GM23248 (cell line): ENCODE data around the gene LANCL3. TPM values are rescaled to one million over a fixed set of nuclear protein-coding genes. Genes with fewer than 3 reads are reported as not detected.

ENCODE experiments used
- DNase-seq: peaks from one replicate; pipeline ENCODE4 v3.0.0-alpha.2; 2015
- H2AFZ ChIP-seq: fragments of 200-600 bp; sonication (generic); 2 replicates; pipeline ENCODE4 v1.6.1; 2016; ENCODE audit warnings: antibody characterized with exemption
- H3F3A ChIP-seq: fragments of 200-600 bp; sonication (generic); 2 replicates; pipeline ENCODE4 v1.6.1; 2016; ENCODE audit warnings: mild to moderate bottlenecking, antibody characterized with exemption, mixed run types; ENCODE audit not compliant: insufficient read depth
- H3K27ac ChIP-seq: fragments of 200-600 bp; sonication (generic); 2 replicates; pipeline ENCODE4 v1.5.1; 2016; ENCODE audit warnings: mild to moderate bottlenecking
- H3K27me3 ChIP-seq: fragments of 200-600 bp; sonication (generic); replicated peaks from 2 replicates; pipeline ENCODE4 v1.6.1; 2016; ENCODE audit warnings: mild to moderate bottlenecking; ENCODE audit not compliant: insufficient read depth
- H3K36me3 ChIP-seq: fragments of 200-600 bp; sonication (generic); 2 replicates; pipeline ENCODE4 v1.6.1; 2016; ENCODE audit warnings: low read depth, mild to moderate bottlenecking
- H3K4me1 ChIP-seq: fragments of 200-600 bp; sonication (generic); 2 replicates; pipeline ENCODE4 v1.6.1; 2016; ENCODE audit warnings: mild to moderate bottlenecking; ENCODE audit not compliant: insufficient read depth
- H3K4me2 ChIP-seq: fragments of 200-600 bp; sonication (generic); one replicate; pipeline ENCODE4 v1.6.1; 2016; ENCODE audit warnings: mild to moderate bottlenecking; ENCODE audit not compliant: unreplicated experiment
- H3K4me3 ChIP-seq: fragments of 200-600 bp; sonication (generic); 2 replicates; pipeline ENCODE4 v1.5.1; 2016; ENCODE audit warnings: mild to moderate bottlenecking
- H3K79me2 ChIP-seq: fragments of 200-600 bp; sonication (generic); 2 replicates; pipeline ENCODE4 v1.6.1; 2016; ENCODE audit warnings: mild to moderate bottlenecking; ENCODE audit not compliant: insufficient read depth
- H3K9ac ChIP-seq: fragments of 200-600 bp; sonication (generic); 2 replicates; pipeline ENCODE4 v1.6.1; 2016; ENCODE audit warnings: mild to moderate bottlenecking
- H3K9me2 ChIP-seq: fragments of 200-600 bp; sonication (generic); 2 replicates; pipeline ENCODE4 v1.6.1; 2016; ENCODE audit warnings: mixed run types, mild to moderate bottlenecking, moderate library complexity; ENCODE audit not compliant: insufficient read depth
- H3K9me3 ChIP-seq: fragments of 200-600 bp; sonication (generic); one replicate; pipeline ENCODE4 v1.6.1; 2017; ENCODE audit warnings: low read depth
- H4K20me1 ChIP-seq: fragments of 200-600 bp; sonication (generic); 2 replicates; pipeline ENCODE4 v1.6.0; 2016; ENCODE audit not compliant: insufficient read depth
- EZH2 ChIP-seq: fragments of 200-600 bp; sonication (generic); IDR thresholded peaks from 2 replicates; pipeline ENCODE4 v1.6.1; 2018; ENCODE audit warnings: antibody characterized with exemption, mild to moderate bottlenecking; ENCODE audit not compliant: insufficient read depth, poor library complexity, severe bottlenecking
- EZH2phosphoT487 ChIP-seq: fragments of 200-600 bp; sonication (generic); IDR thresholded peaks from 2 replicates; pipeline ENCODE4 v1.6.1; 2018; ENCODE audit warnings: antibody characterized with exemption, moderate library complexity, mild to moderate bottlenecking, low read depth; ENCODE audit not compliant: insufficient read depth
- WGBS, 2 experiments: methylation state at CpG; one replicate each; pipeline ENCODE4 v1.1.6; 2015 to 2017; ENCODE audit warnings: low lambda C conversion rate in 2 of 2, low coverage in 1 of 2; ENCODE audit errors: missing lambda C conversion rate in 2 of 2; 5-methylcytosine and 5-hydroxymethylcytosine counted together
- in situ Hi-C: fragments of 300-500 bp; cut with MboI; formaldehyde crosslinking; loops from 2 replicates; pipeline ENCODE4 v1.15.0; 2020
- polyA plus RNA-seq: library from polyadenylated mRNA; unstranded; fragments of >200 nt; fragmentation: Nextera tagmentation; extraction: Ambion mirVana; gene quantifications from 2 replicates; pipeline ENCODE4 v1.2.1, GENCODE V29; 2016
- total RNA-seq: library from RNA; depleted of rRNA; stranded (reverse); fragments of >200 nt; shearing (Covaris generic); gene quantifications from 2 replicates; pipeline ENCODE4 v1.2.3, GENCODE V29; 2014

LANCL3 gene
- total and polyA plus RNA-seq, 2 experiments from 2014 or later: not detected

GRCh38 chrX:37599729-37600128 is 28.3 kb downstream of the LANCL3 start:
- no peak for TF ChIP-seq EZH2
- TF ChIP-seq EZH2phosphoT487: no peak

GRCh38 chrX:37603938-37604409 is 32.5 kb downstream of the LANCL3 start:
- in situ Hi-C loops: no loop called here

More at GRCh38 chrX:37599729-37600128, 28.3 kb downstream of the LANCL3 start:
- no peaks in the 10 kb centered on the region for H4K20me1 ChIP-seq
- no peak overlapping the region for H3K27ac ChIP-seq
- no peaks in the 10 kb centered on the region for H3K79me2 ChIP-seq
- H3K36me3 ChIP-seq: no peaks in the 10 kb centered on the region
- no peaks in the 10 kb centered on the region for H3K27me3 ChIP-seq
- 2 to 6% methylated on average over 2 of the region's 2 CpGs for WGBS, 2 experiments
- H3K9ac ChIP-seq: no peak overlapping the region
- no peaks in the 10 kb centered on the region for H3K9me3 ChIP-seq
- H3F3A ChIP-seq: no peaks in the 10 kb centered on the region
- in situ Hi-C loops: no loop called here
- H2AFZ ChIP-seq: no peak overlapping the region
- DNase-seq: no peak
- no peaks in the 10 kb centered on the region for H3K4me1 ChIP-seq
- H3K4me3 ChIP-seq: no peak overlapping the region
- no peaks in the 10 kb centered on the region for H3K9me2 ChIP-seq
- no peak overlapping the region for H3K4me2 ChIP-seq

GRCh38 chrX:37607243-37607642 is 35.8 kb downstream of the LANCL3 start:
- no peaks in the 10 kb centered on the region for H3K36me3 ChIP-seq
- whole genome bisulfite sequencing, 2 experiments: 15 to 31% methylated on average over 2 of the region's 2 CpGs
- no peak overlapping the region for H3K4me2 ChIP-seq
- H3F3A ChIP-seq: no peaks in the 10 kb centered on the region
- no peak for DNase-seq
- no peak overlapping the region for H2AFZ ChIP-seq
- TF ChIP-seq EZH2phosphoT487: no peak
- no peak for TF ChIP-seq EZH2
- H4K20me1 ChIP-seq: no peaks in the 10 kb centered on the region
- H3K9me3 ChIP-seq: no peaks in the 10 kb centered on the region
- in situ Hi-C loops: no loop called here
- no peak overlapping the region for H3K9ac ChIP-seq
- H3K27ac ChIP-seq: no peak overlapping the region
- H3K27me3 ChIP-seq: no peaks in the 10 kb centered on the region
- no peak overlapping the region for H3K4me3 ChIP-seq
- no peaks in the 10 kb centered on the region for H3K79me2 ChIP-seq
- H3K4me1 ChIP-seq: no peaks in the 10 kb centered on the region
- H3K9me2 ChIP-seq: no peaks in the 10 kb centered on the region

More at GRCh38 chrX:37603938-37604409, 32.5 kb downstream of the LANCL3 start:
- Histone ChIP-seq H3K9ac (no peak overlapping the region), H3K27ac (no peak overlapping the region), H3K27me3 (no peaks in the 10 kb centered on the region), H3F3A (no peaks in the 10 kb centered on the region), H3K9me3 (no peaks in the 10 kb centered on the region), H3K79me2 (no peaks in the 10 kb centered on the region), H3K4me1 (no peaks in the 10 kb centered on the region), H3K4me3 (no peak overlapping the region), H4K20me1 (no peaks in the 10 kb centered on the region), H3K36me3 (no peaks in the 10 kb centered on the region), H2AFZ (no peak overlapping the region), H3K9me2 (no peaks in the 10 kb centered on the region), H3K4me2 (no peak overlapping the region)
- 0% methylated on average over 1 of the region's 1 CpG for WGBS, 2 experiments
- no peak for DNase-seq
- TF ChIP-seq EZH2 (no peak), EZH2phosphoT487 (no peak)

- WGBS, 2 experiments: 0 to 5% methylated on average over 2 of the region's 2 CpGs
- no peaks in the 10 kb centered on the region for H3K36me3 ChIP-seq
- no peaks in the 10 kb centered on the region for H3K4me1 ChIP-seq
- no peak overlapping the region for H3K9ac ChIP-seq
- no peaks in the 10 kb centered on the region for H4K20me1 ChIP-seq
- in situ Hi-C loops: no loop called here
- no peaks in the 10 kb centered on the region for H3K9me3 ChIP-seq
- H3K4me2 ChIP-seq: no peak overlapping the region
- no peaks in the 10 kb centered on the region for H3K9me2 ChIP-seq
- H3K27ac ChIP-seq: no peak overlapping the region
- no peaks in the 10 kb centered on the region for H3K27me3 ChIP-seq
- H2AFZ ChIP-seq: no peak overlapping the region
- DNase-seq: no peak
- H3K79me2 ChIP-seq: no peaks in the 10 kb centered on the region
- TF ChIP-seq EZH2phosphoT487 (no peak), EZH2 (no peak)
- H3F3A ChIP-seq: no peaks in the 10 kb centered on the region
- no peak overlapping the region for H3K4me3 ChIP-seq
Measured at GRCh38 chrX:37608156-37608555, 36.7 kb downstream of the LANCL3 start.

GRCh38 chrX:37609727-37610126 is 38.3 kb downstream of the LANCL3 start:
- Histone ChIP-seq H3F3A (no peaks in the 10 kb centered on the region), H3K36me3 (no peaks in the 10 kb centered on the region), H3K4me3 (no peak overlapping the region), H3K9me2 (no peaks in the 10 kb centered on the region), H3K4me1 (no peaks in the 10 kb centered on the region), H3K27me3 (no peaks in the 10 kb centered on the region), H3K9ac (no peak overlapping the region), H3K9me3 (no peaks in the 10 kb centered on the region), H3K27ac (no peak overlapping the region), H2AFZ (no peak overlapping the region), H3K79me2 (no peaks in the 10 kb centered on the region), H3K4me2 (no peak overlapping the region), H4K20me1 (no peaks in the 10 kb centered on the region)
- in situ Hi-C loops: no loop called here
- WGBS, 2 experiments: 40 to 43% methylated on average over 1 of the region's 1 CpG
- DNase-seq: no peak
- TF ChIP-seq EZH2phosphoT487 (no peak), EZH2 (no peak)
